ES-I3 (cell line): ENCODE measurements around the gene OR6B1.

Experiments used
- H3K36me3 ChIP-seq: 2 replicates; pipeline ENCODE4 v1.6.1; 2013; ENCODE audit warnings: mild to moderate bottlenecking, low read length, control low read depth, moderate library complexity; ENCODE audit not compliant: insufficient read depth
- H3K4me1 ChIP-seq: 2 replicates; pipeline ENCODE4 v1.6.1; 2013; ENCODE audit warnings: mild to moderate bottlenecking, control low read depth, low read length; ENCODE audit not compliant: insufficient read depth
- H3K9ac ChIP-seq: 2 replicates; pipeline ENCODE4 v1.6.1; 2013; ENCODE audit warnings: low read depth, mild to moderate bottlenecking, low read length, moderate library complexity
- H3K9me3 ChIP-seq: 2 replicates; pipeline ENCODE4 v1.6.1; 2013; ENCODE audit warnings: mild to moderate bottlenecking, low read length, moderate library complexity; ENCODE audit not compliant: control insufficient read depth, insufficient read depth

Gene OR6B1

DNA sequence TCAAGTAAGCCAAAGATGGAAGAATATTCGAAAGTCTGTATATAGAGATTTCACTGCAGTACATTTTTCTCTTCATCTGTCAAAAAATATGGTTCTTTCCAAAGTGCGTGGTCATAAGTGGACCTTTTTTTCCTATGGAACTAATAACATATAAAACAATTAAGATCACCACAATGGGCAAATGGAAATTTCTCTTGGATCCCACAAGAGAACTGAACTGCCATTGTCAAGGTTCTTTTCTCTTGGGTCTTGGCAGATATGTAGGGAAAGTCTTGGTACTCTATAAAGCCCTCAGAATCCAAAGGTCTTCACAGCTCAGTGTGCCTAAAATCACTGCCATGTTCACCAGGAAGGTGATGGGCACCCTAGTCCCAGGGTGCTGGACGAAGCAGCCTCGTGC lies at the start of gene OR6B1:
Gene OR6B1, plus strand, starts transcription at position 301 of the 400 bp plus-strand sequence. CDS start 3,677 bp downstream, outside the sequence.
- Histone ChIP-seq H3K36me3 (no peaks in the 10 kb centered on the region), H3K4me1 (no peaks in the 10 kb centered on the region), H3K9ac (no peak within 1 kb of the TSS)

GRCh38 chr7:143953421-143953820 lies 46.7 kb upstream of the OR6B1 start:
- H3K9ac ChIP-seq = no peak overlapping the region
- H3K36me3 ChIP-seq = no peaks in the 10 kb centered on the region
- no peaks in the 10 kb centered on the region for H3K4me1 ChIP-seq
- H3K9me3 ChIP-seq = no peaks in the 10 kb centered on the region; the same call in 1 of the 2 replicates

More for the DNA sequence above, at the start of gene OR6B1:
- H3K9me3 ChIP-seq = no peaks in the 10 kb centered on the region

GRCh38 chr7:143954135-143954534 lies 46.0 kb upstream of the OR6B1 start:
- no peaks in the 10 kb centered on the region; the same call in 1 of the 2 replicates for H3K9me3 ChIP-seq
- H3K36me3 ChIP-seq = no peaks in the 10 kb centered on the region
- no peak overlapping the region for H3K9ac ChIP-seq
- no peaks in the 10 kb centered on the region for H3K4me1 ChIP-seq

DNA sequence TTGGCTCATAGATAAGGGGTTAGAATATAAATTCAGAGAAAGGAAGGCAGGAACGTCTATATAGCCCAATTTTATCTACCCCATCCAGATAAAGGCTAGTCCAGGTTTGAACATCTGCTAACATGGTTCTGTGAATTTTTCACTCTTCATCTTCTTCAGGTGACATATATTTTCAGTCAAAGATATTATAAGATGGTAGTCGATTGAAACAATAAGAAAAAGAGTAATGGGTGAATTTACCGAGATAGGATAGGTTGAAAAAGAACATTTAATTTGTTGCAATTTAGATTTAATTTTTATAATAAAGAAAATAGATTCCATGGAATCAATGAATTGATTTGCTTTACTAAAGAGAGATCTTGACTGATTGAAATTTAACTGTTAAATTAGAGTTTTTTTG lies 45.6 kb upstream of the OR6B1 start, which contains the start of gene OR2F1:
Gene OR2F1, plus strand, starts transcription at position 301 of the 400 bp plus-strand sequence. CDS start 5,127 bp downstream, outside the sequence.
- Histone ChIP-seq H3K4me1 (no peaks in the 10 kb centered on the region), H3K36me3 (no peaks in the 10 kb centered on the region), H3K9ac (no peak within 1 kb of the TSS), H3K9me3 (no peaks in the 10 kb centered on the region; the same call in 1 of the 2 replicates)

GRCh38 chr7:143958781-143959180 lies 41.3 kb upstream of the OR6B1 start:
- H3K4me1 ChIP-seq = no peaks in the 10 kb centered on the region
- H3K9me3 ChIP-seq = no peaks in the 10 kb centered on the region
- no peaks in the 10 kb centered on the region for H3K36me3 ChIP-seq
- no peak overlapping the region for H3K9ac ChIP-seq

DNA sequence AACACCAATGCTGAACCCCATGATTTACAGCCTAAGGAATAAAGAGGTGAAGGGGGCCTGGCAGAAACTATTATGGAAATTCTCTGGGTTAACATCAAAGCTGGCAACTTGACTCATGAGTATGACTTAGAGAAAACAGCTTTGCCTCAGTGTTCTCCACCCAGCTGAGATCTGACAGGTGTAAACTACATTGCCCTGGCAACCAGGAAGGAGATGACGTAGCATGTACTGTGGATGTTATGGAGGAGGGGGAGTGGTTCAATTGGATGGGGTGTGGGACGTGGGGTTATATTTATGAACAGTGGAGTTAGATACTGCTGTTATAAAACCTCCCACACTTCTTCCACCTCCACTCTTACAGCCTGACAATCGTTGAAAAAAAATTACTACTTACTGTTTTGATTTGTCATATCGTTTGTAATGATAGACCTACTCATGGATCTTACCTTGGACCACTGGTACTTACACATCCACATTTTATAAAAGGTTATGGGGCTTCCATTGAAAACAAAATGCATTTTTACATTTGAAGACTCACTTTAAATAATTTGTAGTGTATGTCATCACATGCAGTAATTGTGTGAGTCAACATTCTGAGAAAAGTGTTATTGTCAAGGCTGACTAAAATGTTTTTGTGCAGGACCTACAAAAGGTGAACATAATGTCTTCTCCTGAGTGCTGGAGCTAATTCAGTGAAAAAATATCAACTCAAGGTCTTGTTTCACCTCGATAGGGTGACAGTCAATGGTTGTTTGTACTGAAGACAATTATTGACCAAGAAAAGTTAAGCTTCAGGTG lies 39.1 kb upstream of the OR6B1 start:
- Histone ChIP-seq H3K36me3 (no peaks in the 10 kb centered on the region), H3K4me1 (no peaks in the 10 kb centered on the region), H3K9ac (no peak overlapping the region), H3K9me3 (no peaks in the 10 kb centered on the region)

- no peaks in the 10 kb centered on the region for H3K4me1 ChIP-seq
- H3K9ac ChIP-seq = no peak overlapping the region
- no peaks in the 10 kb centered on the region for H3K36me3 ChIP-seq
- no peaks in the 10 kb centered on the region; the same call in 1 of the 2 replicates for H3K9me3 ChIP-seq
These were observed 34.8 kb upstream of the OR6B1 start for GRCh38 chr7:143965280-143965679.

DNA sequence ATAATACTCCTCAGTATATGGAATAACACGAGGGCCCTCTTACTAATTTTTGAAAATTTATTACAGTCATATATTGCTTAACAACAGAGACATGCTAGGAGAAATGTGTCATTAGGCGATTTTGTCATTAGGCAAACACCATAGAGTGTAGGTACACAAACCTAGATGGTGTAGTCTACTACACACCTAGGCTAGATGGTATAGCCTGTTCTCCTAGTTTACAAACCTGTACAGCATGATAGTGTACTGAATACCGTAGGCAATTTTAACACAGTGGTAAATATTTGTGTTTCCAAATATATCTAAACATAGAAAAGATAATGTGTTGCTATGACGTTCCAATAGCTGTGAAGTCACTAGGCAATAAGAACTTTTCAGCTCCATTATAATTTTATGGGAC lies 32.7 kb upstream of the OR6B1 start:
- H3K36me3 ChIP-seq = no peaks in the 10 kb centered on the region
- H3K9me3 ChIP-seq = no peaks in the 10 kb centered on the region; the same call in 1 of the 2 replicates
- no peaks in the 10 kb centered on the region for H3K4me1 ChIP-seq
- H3K9ac ChIP-seq = no peak overlapping the region

DNA sequence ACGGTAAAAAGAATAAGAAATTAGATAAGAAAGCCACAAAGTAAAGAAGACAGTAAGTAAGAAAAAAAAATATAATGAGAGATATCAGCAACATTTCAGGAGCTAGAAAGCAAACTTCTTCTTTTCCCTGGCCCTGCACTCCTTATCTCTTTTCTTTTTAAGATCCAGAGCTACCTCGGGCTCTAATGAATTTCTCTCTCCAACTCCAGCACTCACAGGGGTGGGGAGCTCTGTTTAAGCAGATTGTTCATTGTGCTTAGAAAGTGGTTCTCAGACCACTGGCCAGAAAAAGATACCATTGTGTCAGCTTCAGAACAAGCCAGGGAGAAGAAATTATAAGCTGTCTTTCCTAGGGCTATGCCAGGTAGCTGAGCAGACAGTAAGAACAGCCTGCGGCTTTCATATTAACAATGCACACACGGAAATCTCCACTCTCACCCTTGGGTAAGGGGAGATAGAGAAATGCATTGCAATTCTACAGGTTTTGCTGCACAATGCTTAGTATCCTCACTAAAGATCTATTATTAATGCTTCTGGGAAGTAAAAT lies 26.2 kb upstream of the OR6B1 start:
- no peaks in the 10 kb centered on the region for H3K36me3 ChIP-seq
- no peaks in the 10 kb centered on the region for H3K9me3 ChIP-seq

DNA sequence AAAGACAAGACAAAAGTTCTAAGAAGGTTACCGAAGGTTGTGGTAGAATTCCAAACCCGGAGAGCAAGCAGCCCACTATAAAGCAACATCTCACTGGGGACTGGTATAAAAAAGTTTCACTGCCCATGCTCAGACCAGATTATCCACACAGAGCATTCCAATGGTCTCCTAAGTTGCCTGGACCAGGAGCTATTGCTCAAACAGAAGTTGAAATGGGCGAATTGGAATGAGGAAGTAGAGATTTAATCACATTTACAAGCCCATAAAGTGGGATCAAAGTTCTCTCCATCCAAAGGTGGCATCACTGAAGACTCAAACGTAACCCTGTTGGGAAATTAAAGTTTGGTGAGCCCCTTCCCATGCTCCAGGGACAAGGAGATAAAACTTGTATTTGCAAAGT lies 25.7 kb upstream of the OR6B1 start:
- Histone ChIP-seq H3K36me3 (no peaks in the 10 kb centered on the region), H3K4me1 (no peaks in the 10 kb centered on the region), H3K9me3 (no peaks in the 10 kb centered on the region)

More for the DNA sequence above, 26.2 kb upstream of the OR6B1 start:
- Histone ChIP-seq H3K9ac (no peak overlapping the region), H3K4me1 (no peaks in the 10 kb centered on the region)

GRCh38 chr7:143975617-143976016 lies 24.5 kb upstream of the OR6B1 start:
- no peaks in the 10 kb centered on the region for H3K4me1 ChIP-seq
- H3K9me3 ChIP-seq = no peaks in the 10 kb centered on the region
- no peaks in the 10 kb centered on the region for H3K36me3 ChIP-seq
- no peak overlapping the region for H3K9ac ChIP-seq

More for the DNA sequence above, 25.7 kb upstream of the OR6B1 start:
- H3K9ac ChIP-seq = no peak overlapping the region

DNA sequence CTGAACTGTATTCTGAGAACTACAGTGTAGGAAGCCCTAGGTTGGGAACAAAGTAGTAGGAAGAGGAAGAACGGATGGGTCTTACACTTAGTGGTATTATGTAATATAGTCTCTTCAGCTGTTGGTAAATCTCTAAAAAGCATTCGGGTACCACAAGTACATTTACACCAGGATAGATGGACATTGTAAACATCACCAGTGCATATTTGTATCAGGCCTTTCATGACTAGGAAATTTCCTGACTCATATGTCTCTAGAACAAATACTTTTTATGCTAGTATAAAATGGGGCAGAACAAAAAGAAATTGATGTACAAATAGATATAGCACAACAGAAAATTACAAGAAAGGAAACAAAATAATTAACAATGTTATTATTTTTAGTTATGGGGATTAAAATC lies 21.5 kb upstream of the OR6B1 start:
- no peak overlapping the region for H3K9ac ChIP-seq
- no peaks in the 10 kb centered on the region for H3K9me3 ChIP-seq
- no peaks in the 10 kb centered on the region for H3K36me3 ChIP-seq
- no peaks in the 10 kb centered on the region for H3K4me1 ChIP-seq

DNA sequence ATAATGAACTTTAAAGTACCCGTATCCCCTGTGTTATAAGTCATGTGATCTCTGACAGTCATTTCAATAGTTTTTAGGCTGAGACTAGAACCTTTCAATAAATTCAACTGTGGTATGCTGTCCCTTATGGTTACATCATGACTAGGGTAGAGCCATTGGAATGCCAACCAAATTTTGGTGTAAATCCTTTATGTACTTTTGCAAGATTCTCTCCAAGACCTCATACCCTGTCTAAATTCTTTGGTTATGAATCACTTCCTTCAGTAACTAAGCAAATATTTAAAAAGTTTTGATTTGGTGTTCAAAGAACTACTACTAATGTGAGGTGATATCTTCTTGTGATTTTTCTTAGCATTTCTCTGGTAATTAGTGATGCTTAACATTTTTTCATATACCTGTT lies 20.8 kb upstream of the OR6B1 start:
- Histone ChIP-seq H3K9ac (no peak overlapping the region), H3K4me1 (no peaks in the 10 kb centered on the region), H3K9me3 (no peaks in the 10 kb centered on the region), H3K36me3 (no peaks in the 10 kb centered on the region)

- Histone ChIP-seq H3K4me1 (no peaks in the 10 kb centered on the region), H3K9ac (no peak overlapping the region)
These were observed 20.1 kb upstream of the OR6B1 start for GRCh38 chr7:143979998-143980397.

More at GRCh38 chr7:143979998-143980397, 20.1 kb upstream of the OR6B1 start:
- H3K9me3 ChIP-seq = no peaks in the 10 kb centered on the region
- H3K36me3 ChIP-seq = no peaks in the 10 kb centered on the region
